ENCODE results near the gene GIMAP5. TPM values are rescaled to one million over a fixed set of nuclear protein-coding genes. Genes with fewer than 3 reads are reported as not detected.

GIMAP5 gene
- total RNA-seq, 1 experiment from 2014 or later, result not detected

DNA sequence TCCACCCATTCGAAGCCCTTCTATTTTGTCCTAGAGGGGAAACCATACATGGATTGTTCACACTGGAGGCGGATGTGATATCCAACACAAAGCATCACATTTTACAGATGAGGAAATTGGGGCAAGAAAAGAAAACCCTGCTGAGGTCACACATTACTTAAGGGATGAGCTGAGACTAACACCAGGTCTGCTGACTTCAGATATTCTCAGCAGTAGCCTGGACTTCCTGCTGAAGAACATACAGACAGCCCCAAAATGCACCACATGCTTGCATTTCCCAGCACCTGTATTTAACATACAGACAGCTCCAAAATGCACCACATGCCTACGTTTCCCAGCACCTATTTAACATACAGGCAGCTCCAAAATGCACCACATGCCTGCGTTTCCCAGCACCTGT lies 11.2 kb downstream of the GIMAP5 start:
- Histone ChIP-seq H2BK20ac (ENCODE audit: low read depth, low read length, poor library complexity, severe bottlenecking) (no peak overlapping the region), H3K9me3 (ENCODE audit: control insufficient read depth, low read depth, low read length) (no peaks in the 10 kb centered on the region), H3K18ac (ENCODE audit: insufficient read length, low read depth, low read length) (no peak overlapping the region), H2AK5ac (ENCODE audit: insufficient read length, low read length) (no peak overlapping the region), H3K4ac (ENCODE audit: low read depth, low read length) (no peak overlapping the region), H3K27me3 (ENCODE audit: insufficient read depth, low read length) (peaks cover 31% of the 10 kb centered on the region; the same call in 1 of the 2 replicates), H2BK5ac (ENCODE audit: insufficient read length, low read length) (no peak overlapping the region), H3K9ac (ENCODE audit: extremely low read depth, insufficient read length, low read length) (no peak overlapping the region), H3K27ac (ENCODE audit: insufficient read length, low read depth, low read length) (no peak overlapping the region), H2BK12ac (ENCODE audit: insufficient read length, low read depth, low read length) (no peak overlapping the region), H3K23me2 (ENCODE audit: insufficient read length, low read depth, low read length, poor library complexity, severe bottlenecking) (no peaks in the 10 kb centered on the region), H3K79me2 (ENCODE audit: insufficient read depth, low read length) (no peaks in the 10 kb centered on the region; the same call in 1 of the 2 replicates), H2BK120ac (ENCODE audit: low read depth, low read length, poor library complexity, severe bottlenecking) (no peak overlapping the region), H3K23ac (ENCODE audit: insufficient read length, low read depth, low read length) (no peak overlapping the region), H3K79me1 (ENCODE audit: insufficient read depth, low read depth, low read length, poor library complexity, severe bottlenecking) (no peaks in the 10 kb centered on the region), H2AFZ (ENCODE audit: low read length) (no peak overlapping the region), H3T11ph (ENCODE audit: low read length) (no peak overlapping the region), H3K4me1 (ENCODE audit: insufficient read depth, low read length) (no peaks in the 10 kb centered on the region), H2BK15ac (ENCODE audit: low read depth, low read length) (no peak overlapping the region), H4K5ac (ENCODE audit: insufficient read length, low read depth, low read length) (no peak overlapping the region), H3K56ac (ENCODE audit: insufficient read length, low read depth, low read length) (no peak overlapping the region), H3K14ac (ENCODE audit: insufficient read depth, low read length) (no peak overlapping the region), H4K91ac (ENCODE audit: insufficient read length, low read depth, low read length) (no peak overlapping the region), H4K20me1 (ENCODE audit: control insufficient read depth, insufficient read depth, insufficient read length) (no peaks in the 10 kb centered on the region), H4K8ac (replicated peaks; ENCODE audit: insufficient read length, low read depth, low read length) (no peak overlapping the region), H3K4me2 (ENCODE audit: insufficient read depth, insufficient read length, low read length) (no peak overlapping the region)
- H3K9me3 Mint-ChIP-seq, result no peaks in the 10 kb centered on the region; a peak in 2 of 5 replicates
- H3K36me3 Mint-ChIP-seq (ENCODE audit: insufficient read depth in 1 of 3, low read depth in 3 of 3), result no peaks in the 10 kb centered on the region
- no CpG with 5 or more reads among the region's 4 CpGs for WGBS (ENCODE audit: extremely low coverage, insufficient read length, low lambda C conversion rate)
- no peaks in the 10 kb centered on the region for H3K4me1 Mint-ChIP-seq
- no peak overlapping the region for H3K27ac Mint-ChIP-seq
- peaks cover 97% of the 10 kb centered on the region for H3K27me3 Mint-ChIP-seq (ENCODE audit: low read depth)
- TF ChIP-seq, protein P1, sequence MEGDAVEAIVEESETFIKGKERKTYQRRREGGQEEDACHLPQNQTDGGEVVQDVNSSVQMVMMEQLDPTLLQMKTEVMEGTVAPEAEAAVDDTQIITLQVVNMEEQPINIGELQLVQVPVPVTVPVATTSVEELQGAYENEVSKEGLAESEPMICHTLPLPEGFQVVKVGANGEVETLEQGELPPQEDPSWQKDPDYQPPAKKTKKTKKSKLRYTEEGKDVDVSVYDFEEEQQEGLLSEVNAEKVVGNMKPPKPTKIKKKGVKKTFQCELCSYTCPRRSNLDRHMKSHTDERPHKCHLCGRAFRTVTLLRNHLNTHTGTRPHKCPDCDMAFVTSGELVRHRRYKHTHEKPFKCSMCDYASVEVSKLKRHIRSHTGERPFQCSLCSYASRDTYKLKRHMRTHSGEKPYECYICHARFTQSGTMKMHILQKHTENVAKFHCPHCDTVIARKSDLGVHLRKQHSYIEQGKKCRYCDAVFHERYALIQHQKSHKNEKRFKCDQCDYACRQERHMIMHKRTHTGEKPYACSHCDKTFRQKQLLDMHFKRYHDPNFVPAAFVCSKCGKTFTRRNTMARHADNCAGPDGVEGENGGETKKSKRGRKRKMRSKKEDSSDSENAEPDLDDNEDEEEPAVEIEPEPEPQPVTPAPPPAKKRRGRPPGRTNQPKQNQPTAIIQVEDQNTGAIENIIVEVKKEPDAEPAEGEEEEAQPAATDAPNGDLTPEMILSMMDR (conservative IDR thresholded peaks at IDR 0.05), result no peak
- H3K4me3 Mint-ChIP-seq, result no peak overlapping the region
- no peak for DNase-seq
